ENCODE results near the gene RBM39. TPM values are rescaled to one million over a fixed set of nuclear protein-coding genes. Genes with fewer than 3 reads are reported as not detected.

The RBM39 gene
- total and polyA plus RNA-seq, 2 of the 8 experiments (the other 6 are each of a cell fraction or from before 2014, with no cell fraction given), result 78.0 to 219 TPM

GRCh38 chr20:35697696-35698297 lies 44.3 kb downstream of the RBM39 start:
- peaks cover 13% of the 10 kb centered on the region for H3K23me2 ChIP-seq (ENCODE audit: low read depth, low read length)
- H3K23ac ChIP-seq (ENCODE audit: insufficient read length), result no peak overlapping the region
- H3K4me2 ChIP-seq (ENCODE audit: insufficient read depth in 1 of 2, low read depth in 2 of 2, low read length in 2 of 2), result peak overlapping the region; percentile 75 to 91
- H3K18ac ChIP-seq (ENCODE audit: extremely low read depth, low read length), result no peak overlapping the region
- no peak overlapping the region for H4K91ac ChIP-seq (replicated peaks; ENCODE audit: insufficient read length, low read length)
- no peak overlapping the region for H4K5ac ChIP-seq (ENCODE audit: insufficient read length, low read depth, low read length)
- H4K8ac ChIP-seq (ENCODE audit: extremely low read depth, insufficient read depth, low read length), result no peak overlapping the region
- H3K56ac ChIP-seq (replicated peaks; ENCODE audit: insufficient read length, low read depth, low read length), result no peak overlapping the region
- no peaks in the 10 kb centered on the region for H4K20me1 ChIP-seq (replicated peaks in 1 of 2; ENCODE audit: control insufficient read depth in 1 of 2, insufficient read depth in 2 of 2, low read length in 2 of 2)
- H2BK20ac ChIP-seq (ENCODE audit: low read length), result no peak overlapping the region
- H3K14ac ChIP-seq (ENCODE audit: insufficient read length), result no peak overlapping the region
- H3K9ac ChIP-seq (replicated peaks in 1 of 4; ENCODE audit: extremely low read depth in 1 of 4, low read depth in 3 of 4, low read length in 3 of 4), result no peak overlapping the region; a peak in 2 of 7 replicates
- H2BK15ac ChIP-seq (ENCODE audit: low read length), result no peak overlapping the region
- 89% methylated on average over 9 of the region's 9 CpGs; no CpG with 5 or more reads in 1 of the 2 experiments for WGBS, 2 experiments (ENCODE audit: extremely low coverage in 1 of 2, insufficient coverage in 1 of 2, insufficient read length in 1 of 2, insufficient replicate concordance in 2 of 2, low coverage in 1 of 2, low lambda C conversion rate in 2 of 2, missing lambda C conversion rate in 1 of 2)
- peaks cover 0 to 2% (median under 1%) of the 10 kb centered on the region in 4 experiments; a peak in 3 of 7 replicates for H3K4me1 ChIP-seq (replicated peaks in 1 of 4; ENCODE audit: control insufficient read depth in 3 of 4, insufficient read depth in 4 of 4, low read length in 3 of 4)
- H2BK5ac ChIP-seq (ENCODE audit: low read depth, low read length), result no peak overlapping the region
- POLR2A ChIA-PET (ENCODE audit: partially characterized antibody), result interaction anchor here (1.4 to 40.1 kb wide), 3 partner anchors 33 to 44 kb away, joined by 4 to 2341 read pairs (median 19); partner anchors contain the start of genes CPNE1, RBM12 and RBM39
- H3K27me3 ChIP-seq (replicated peaks in 1 of 4; ENCODE audit: control insufficient read depth in 3 of 4, extremely low read depth in 1 of 4, insufficient read depth in 3 of 4, low read length in 3 of 4), result no peaks in the 10 kb centered on the region
- DNase-seq (ENCODE audit: low read depth in 1 of 2, low spot score in 2 of 2) (no peak), FAIRE-seq (no peak)
- no peaks in the 10 kb centered on the region for H3K79me1 ChIP-seq (ENCODE audit: low read depth, low read length)
- H2BK12ac ChIP-seq (ENCODE audit: low read depth, low read length), result 0 out of 2 replicates have a peak overlapping the region, but pooled peaks have one; percentile 39
- H2BK120ac ChIP-seq (replicated peaks; ENCODE audit: low read depth, low read length), result no peak overlapping the region
- H2AFZ ChIP-seq (ENCODE audit: low read length), result peak overlapping the region; percentile 94; the same call in 1 of the 2 replicates
- peaks cover 0 to 16% (median 0%) of the 10 kb centered on the region in 4 experiments; a peak in 2 of 8 replicates for H3K36me3 ChIP-seq (ENCODE audit: control insufficient read depth in 2 of 4, insufficient read depth in 4 of 4, low read length in 3 of 4)
- peak overlapping the region; percentile 66 to 99 (median 88); a peak in 6 of 8 replicates for H3K4me3 ChIP-seq (ENCODE audit: extremely low read depth in 1 of 4, insufficient read depth in 2 of 4, low read depth in 3 of 4, low read length in 4 of 4)
- peaks cover 0 to 8% of the 10 kb centered on the region in 2 experiments; a peak in 2 of 4 replicates for H3K79me2 ChIP-seq (ENCODE audit: control insufficient read depth in 1 of 2, insufficient read depth in 2 of 2, low read length in 2 of 2)
- H3K4ac ChIP-seq (replicated peaks; ENCODE audit: insufficient read length, low read depth, low read length), result no peak overlapping the region
- CTCF ChIA-PET (ENCODE audit: partially characterized antibody), result no interaction called here
- H3K9me3 ChIP-seq (ENCODE audit: insufficient read depth in 2 of 2, low read depth in 1 of 2, low read length in 1 of 2), result no peaks in the 10 kb centered on the region
- no peak overlapping the region for H2AK5ac ChIP-seq (ENCODE audit: low read depth, low read length)
- no peak overlapping the region for H3K27ac ChIP-seq (ENCODE audit: low read depth, low read length)
- TF ChIP-seq SIX5 (IDR thresholded peaks at IDR 0.05; ENCODE audit: low read depth, low read length) (no peak), RNF2 (IDR thresholded peaks at IDR 0.05; ENCODE audit: borderline replicate concordance, low read depth, low read length, missing control alignments, poor library complexity, severe bottlenecking) (no peak), ATF3 (IDR thresholded peaks at IDR 0.05; ENCODE audit: insufficient read depth, low read depth, low read length) (no peak), RAD21 (IDR thresholded peaks at IDR 0.05 in 1 of 2, conservative IDR thresholded peaks at IDR 0.05 in 1 of 2; ENCODE audit: low read depth in 2 of 2, low read length in 2 of 2) (no peak), KDM1A (IDR thresholded peaks at IDR 0.05; ENCODE audit: borderline replicate concordance, low read length) (no peak), SRF (IDR thresholded peaks at IDR 0.05; ENCODE audit: low read depth, low read length) (no peak), CBX8 (IDR thresholded peaks at IDR 0.05; ENCODE audit: borderline replicate concordance, low read depth, low read length) (no peak), E2F6 (IDR thresholded peaks at IDR 0.05) (no peak), POLR2AphosphoS5 (IDR thresholded peaks at IDR 0.05; ENCODE audit: low read depth, low read length) (no peak), TEAD4 (IDR thresholded peaks at IDR 0.05; ENCODE audit: low read depth, low read length) (no peak), TBP (IDR thresholded peaks at IDR 0.05; ENCODE audit: low read depth, low read length) (no peak)
